Chondrocyte (in vitro differentiated cells): ENCODE data around the gene HLF. TPM values are rescaled to one million over a fixed set of nuclear protein-coding genes. Genes with fewer than 3 reads are reported as not detected.

ENCODE experiments used
- DNase-seq: peaks from one replicate; pipeline ENCODE4 v3.0.0; 2021; ENCODE audit warnings: mixed read lengths, low spot score
- H3K27ac Mint-ChIP-seq: one replicate; pipeline ENCODE4 v1.8.0; 2021; ENCODE audit warnings: mild to moderate bottlenecking, moderate library complexity, mixed read lengths; ENCODE audit not compliant: unreplicated experiment
- H3K27me3 Mint-ChIP-seq: 2 replicates; pipeline ENCODE4 v1.8.0; 2021; ENCODE audit warnings: low read depth, mixed read lengths
- H3K36me3 Mint-ChIP-seq: 2 replicates; pipeline ENCODE4 v1.8.0; 2021; ENCODE audit warnings: low read depth, mixed read lengths
- H3K4me1 Mint-ChIP-seq: 2 replicates; pipeline ENCODE4 v1.8.0; 2021; ENCODE audit warnings: low read depth, mild to moderate bottlenecking, mixed read lengths
- H3K4me3 Mint-ChIP-seq: one replicate; pipeline ENCODE4 v1.8.0; 2021; ENCODE audit warnings: mild to moderate bottlenecking, moderate library complexity, mixed read lengths; ENCODE audit not compliant: unreplicated experiment
- H3K9me3 Mint-ChIP-seq: 2 replicates; pipeline ENCODE4 v1.8.0; 2021; ENCODE audit warnings: low read depth, mixed read lengths
- total RNA-seq: library from RNA; stranded (reverse); gene quantifications from 3 replicates; pipeline ENCODE4 v1.2.1, GENCODE V29; 2021
- TF ChIP-seq, protein P1 (sequence below): fragments of 200-600 bp; sonication (generic); IDR thresholded peaks from 2 replicates; pipeline ENCODE4 v1.5.0; 2021; ENCODE audit warnings: antibody characterized with exemption, mild to moderate bottlenecking, moderate library complexity

The HLF gene
- total RNA-seq, 1 donor from 2014 or later, result 0.47 TPM

DNA sequence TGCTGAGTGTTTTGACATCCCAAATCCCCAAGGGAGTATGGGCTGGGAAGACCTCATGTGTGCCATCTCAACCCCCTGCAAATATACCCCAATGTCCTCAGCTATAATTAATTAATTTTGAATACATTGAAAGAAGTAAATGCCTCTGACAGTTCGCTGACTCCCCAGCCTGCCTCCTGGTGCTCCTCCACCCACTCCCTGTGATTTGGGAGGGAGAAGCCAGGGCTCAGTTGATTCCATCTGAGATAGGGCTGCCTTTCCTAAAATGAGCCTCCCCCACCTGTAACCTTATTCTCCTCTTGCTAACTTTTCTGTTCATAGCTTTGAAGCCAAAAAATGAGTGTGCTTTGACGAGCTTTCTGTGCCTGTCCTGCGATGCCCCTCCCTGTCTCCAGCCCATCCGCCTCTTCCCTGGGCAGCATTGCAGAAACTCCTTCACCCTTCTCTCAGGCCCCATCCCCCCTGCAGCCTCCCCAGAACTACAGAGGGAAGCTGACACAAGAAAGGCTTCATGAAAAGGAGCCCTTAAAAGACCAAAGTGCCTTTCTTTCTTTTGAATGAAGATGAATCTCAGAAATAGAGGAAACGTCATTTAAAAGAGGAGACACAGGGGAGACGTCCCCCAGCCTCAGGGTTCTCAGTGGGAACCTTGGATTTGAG is 70.3 kb downstream of the HLF start:
- TF ChIP-seq, protein P1, sequence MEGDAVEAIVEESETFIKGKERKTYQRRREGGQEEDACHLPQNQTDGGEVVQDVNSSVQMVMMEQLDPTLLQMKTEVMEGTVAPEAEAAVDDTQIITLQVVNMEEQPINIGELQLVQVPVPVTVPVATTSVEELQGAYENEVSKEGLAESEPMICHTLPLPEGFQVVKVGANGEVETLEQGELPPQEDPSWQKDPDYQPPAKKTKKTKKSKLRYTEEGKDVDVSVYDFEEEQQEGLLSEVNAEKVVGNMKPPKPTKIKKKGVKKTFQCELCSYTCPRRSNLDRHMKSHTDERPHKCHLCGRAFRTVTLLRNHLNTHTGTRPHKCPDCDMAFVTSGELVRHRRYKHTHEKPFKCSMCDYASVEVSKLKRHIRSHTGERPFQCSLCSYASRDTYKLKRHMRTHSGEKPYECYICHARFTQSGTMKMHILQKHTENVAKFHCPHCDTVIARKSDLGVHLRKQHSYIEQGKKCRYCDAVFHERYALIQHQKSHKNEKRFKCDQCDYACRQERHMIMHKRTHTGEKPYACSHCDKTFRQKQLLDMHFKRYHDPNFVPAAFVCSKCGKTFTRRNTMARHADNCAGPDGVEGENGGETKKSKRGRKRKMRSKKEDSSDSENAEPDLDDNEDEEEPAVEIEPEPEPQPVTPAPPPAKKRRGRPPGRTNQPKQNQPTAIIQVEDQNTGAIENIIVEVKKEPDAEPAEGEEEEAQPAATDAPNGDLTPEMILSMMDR, result no peak
- Mint-ChIP-seq H3K4me1 (peaks cover 3% of the 10 kb centered on the region), H3K27ac (no peak overlapping the region), H3K27me3 (peaks cover 23% of the 10 kb centered on the region), H3K9me3 (no peaks in the 10 kb centered on the region), H3K36me3 (no peaks in the 10 kb centered on the region), H3K4me3 (no peak overlapping the region)
- no peak for DNase-seq

DNA sequence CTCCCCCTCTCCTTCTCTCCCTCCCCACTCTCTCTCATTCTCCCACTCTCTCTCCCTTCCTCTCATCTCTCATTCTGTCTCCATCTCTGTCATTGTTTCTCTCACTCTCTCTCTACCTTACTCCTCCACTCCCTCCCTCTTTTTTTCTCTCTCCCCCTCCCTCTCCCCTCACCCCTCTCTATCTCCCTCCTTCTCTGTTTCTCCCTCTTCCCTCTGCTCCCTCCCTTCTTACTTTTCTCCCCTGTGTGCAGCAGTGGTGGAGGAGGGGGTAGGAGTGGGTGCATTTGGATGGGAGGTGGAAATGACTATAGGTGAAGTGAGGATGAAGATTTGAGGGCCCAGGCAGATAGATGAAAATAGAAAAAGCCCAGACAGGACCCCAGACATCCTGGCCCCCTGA is 70.9 kb downstream of the HLF start:
- TF ChIP-seq, protein P1, result no peak
- no peaks in the 10 kb centered on the region for H3K36me3 Mint-ChIP-seq
- DNase-seq, result no peak
- H3K9me3 Mint-ChIP-seq, result no peaks in the 10 kb centered on the region
- H3K27me3 Mint-ChIP-seq, result peaks cover 26% of the 10 kb centered on the region
- no peak overlapping the region for H3K4me3 Mint-ChIP-seq
- no peak overlapping the region for H3K27ac Mint-ChIP-seq
- peaks cover 3% of the 10 kb centered on the region for H3K4me1 Mint-ChIP-seq

DNA sequence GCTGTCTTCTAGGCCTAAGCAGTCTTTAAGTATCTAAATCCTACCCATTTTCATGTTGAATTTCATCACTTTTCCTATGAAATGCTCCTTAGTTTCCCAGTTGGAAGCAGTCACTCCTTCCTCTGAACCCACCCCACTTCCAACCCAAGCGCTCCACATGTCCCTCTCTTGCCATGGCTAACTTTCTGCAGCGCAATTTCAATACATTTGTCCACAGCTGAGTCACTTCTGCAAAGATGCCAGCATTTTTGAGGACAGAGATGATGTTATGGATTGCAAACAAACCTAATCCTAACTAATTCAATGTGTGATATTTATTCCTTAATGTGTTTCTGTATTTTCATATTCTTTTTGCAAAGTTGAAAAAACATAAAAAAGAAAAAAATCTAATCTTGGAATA is 71.7 kb downstream of the HLF start:
- peaks cover 26% of the 10 kb centered on the region for H3K27me3 Mint-ChIP-seq
- H3K36me3 Mint-ChIP-seq, result no peaks in the 10 kb centered on the region
- no peak overlapping the region for H3K27ac Mint-ChIP-seq
- H3K9me3 Mint-ChIP-seq, result no peaks in the 10 kb centered on the region
- no peak for DNase-seq
- TF ChIP-seq, protein P1, result no peak
- H3K4me3 Mint-ChIP-seq, result no peak overlapping the region
- peaks cover 3% of the 10 kb centered on the region for H3K4me1 Mint-ChIP-seq

DNA sequence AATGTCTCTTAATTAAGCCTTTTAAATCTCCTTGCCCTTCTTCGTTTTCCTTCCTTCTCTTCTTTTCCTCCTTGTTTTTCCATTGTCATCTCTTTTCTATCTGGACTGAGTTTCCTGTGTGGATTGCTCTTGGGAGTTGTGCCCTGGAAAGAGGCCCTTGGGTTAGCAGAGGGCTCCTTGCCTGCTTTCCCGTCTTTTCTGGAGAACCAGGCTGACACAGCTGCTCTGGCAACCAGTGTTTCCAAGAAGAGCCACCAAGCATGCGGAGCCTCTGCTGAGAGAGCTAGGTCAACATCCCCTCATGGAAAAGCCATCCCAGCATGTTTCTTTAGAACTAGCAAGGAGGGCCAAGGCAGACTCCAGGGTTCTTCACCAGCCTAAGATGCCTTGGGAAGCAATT is 75.4 kb downstream of the HLF start:
- H3K27me3 Mint-ChIP-seq, result peaks cover 26% of the 10 kb centered on the region
- H3K36me3 Mint-ChIP-seq, result peaks cover 2% of the 10 kb centered on the region
- no peak for DNase-seq
- no peaks in the 10 kb centered on the region for H3K9me3 Mint-ChIP-seq
- no peak overlapping the region for H3K27ac Mint-ChIP-seq
- H3K4me1 Mint-ChIP-seq, result peaks cover under 1% of the 10 kb centered on the region
- no peak overlapping the region for H3K4me3 Mint-ChIP-seq
- TF ChIP-seq, protein P1, result no peak

DNA sequence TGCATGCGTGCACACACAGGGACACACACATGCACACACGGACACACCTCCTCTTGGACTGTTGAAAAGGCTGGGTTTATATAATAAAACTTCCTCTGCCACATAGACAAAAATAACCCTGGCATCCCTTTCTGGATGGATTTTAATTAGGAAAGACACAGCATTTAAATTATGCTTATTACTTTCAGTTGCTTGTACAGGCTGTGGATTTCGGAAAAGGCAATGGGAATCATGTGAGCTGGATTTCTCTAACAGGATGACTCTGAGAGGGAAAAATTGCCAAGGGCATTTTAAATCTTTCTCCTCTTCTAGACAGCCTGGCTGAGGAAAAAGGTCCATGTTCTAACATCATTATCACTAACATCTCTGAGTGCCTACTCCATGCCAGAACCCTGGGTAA is 75.9 kb downstream of the HLF start:
- peaks cover 24% of the 10 kb centered on the region for H3K27me3 Mint-ChIP-seq
- peaks cover 2% of the 10 kb centered on the region for H3K36me3 Mint-ChIP-seq
- H3K27ac Mint-ChIP-seq, result no peak overlapping the region
- peaks cover 3% of the 10 kb centered on the region for H3K9me3 Mint-ChIP-seq
- H3K4me3 Mint-ChIP-seq, result no peak overlapping the region
- TF ChIP-seq, protein P1, result no peak
- no peaks in the 10 kb centered on the region for H3K4me1 Mint-ChIP-seq
- DNase-seq, result no peak
